Colonic mucosa (tissue), 4 donors: ENCODE results near the gene LUZP2. TPM values are rescaled to one million over a fixed set of nuclear protein-coding genes. Genes with fewer than 3 reads are reported as not detected.

Experiments
- DNase-seq: peaks from one replicate; pipeline ENCODE4 v3.0.0-alpha.2; 2020
- H3K27ac ChIP-seq: fragments of 200-600 bp; one replicate; pipeline ENCODE4 v1.8.0; 2021
- H3K27me3 ChIP-seq: fragments of 200-600 bp; one replicate; pipeline ENCODE4 v1.8.0; 2021
- H3K36me3 ChIP-seq: fragments of 200-600 bp; one replicate; pipeline ENCODE4 v1.8.0; 2021
- H3K4me1 ChIP-seq: fragments of 200-600 bp; one replicate; pipeline ENCODE4 v1.8.0; 2021; ENCODE audit warnings: mild to moderate bottlenecking
- H3K4me3 ChIP-seq: fragments of 200-600 bp; one replicate; pipeline ENCODE4 v1.8.0; 2021
- H3K9ac ChIP-seq, 2 donors: one replicate each; pipeline ENCODE4 v1.7.0; 2013; ENCODE audit warnings: control low read depth in 2 of 2, low read depth in 2 of 2, low read length in 2 of 2
- H3K9me3 ChIP-seq: fragments of 200-600 bp; one replicate; pipeline ENCODE4 v1.8.0; 2021
- CTCF ChIP-seq: fragments of 200-600 bp; IDR thresholded peaks from one replicate; pipeline ENCODE4 v1.8.0; 2022; ENCODE audit warnings: antibody characterized with exemption, mild to moderate bottlenecking
- intact Hi-C: fragments of 100-400 bp; cut with DNase I; formaldehyde crosslinking; loops from one replicate; pipeline ENCODE4 v1.14.1; 2022
- total RNA-seq, 2 donors: library from RNA; stranded (reverse); fragmentation: NEBNext Ultra II Directional in 1 of 2; extraction: Animal tissue kit (Norgen Biotek cat#: 25700) in 1 of 2; gene quantifications; one replicate each; pipeline ENCODE4 v1.2.1, GENCODE V29; 2021
- donor health status: healthy.
- donor health status: DM: no; HTN: no; CAD: no.
- donor health status: DM: no; HTN: no; CAD: no.

The LUZP2 gene
- total RNA-seq, 2 donors from 2014 or later: 0.57 to 1.3 TPM

- Histone ChIP-seq H3K4me1 (no peaks in the 10 kb centered on the region), H3K36me3 (no peaks in the 10 kb centered on the region), H3K27ac (no peak overlapping the region), H3K9ac (no peak overlapping the region), H3K27me3 (no peaks in the 10 kb centered on the region), H3K4me3 (no peak overlapping the region), H3K9me3 (no peaks in the 10 kb centered on the region)
- TF ChIP-seq CTCF: no peak
- no peak for DNase-seq
- intact Hi-C loops: no loop called here
Measured at GRCh38 chr11:24708616-24709015, 211.8 kb downstream of the LUZP2 start.

- intact Hi-C loops: no loop called here
- no peak for TF ChIP-seq CTCF
- DNase-seq: no peak
- no peaks in the 10 kb centered on the region for H3K9me3 ChIP-seq
- no peaks in the 10 kb centered on the region for H3K4me1 ChIP-seq
- no peaks in the 10 kb centered on the region for H3K36me3 ChIP-seq
- no peaks in the 10 kb centered on the region for H3K27me3 ChIP-seq
- H3K9ac ChIP-seq: no peak overlapping the region
- H3K27ac ChIP-seq: no peak overlapping the region
- H3K4me3 ChIP-seq: no peak overlapping the region
Measured at GRCh38 chr11:24709928-24710565, 213.2 kb downstream of the LUZP2 start.

- DNase-seq: no peak
- H3K9me3 ChIP-seq: no peaks in the 10 kb centered on the region
- intact Hi-C loops: no loop called here
Measured at GRCh38 chr11:24714601-24715000, 217.7 kb downstream of the LUZP2 start.

GRCh38 chr11:24716403-24716802, 219.6 kb downstream of the LUZP2 start:
- intact Hi-C loops: no loop called here
- Histone ChIP-seq H3K9me3 (no peaks in the 10 kb centered on the region), H3K27me3 (no peaks in the 10 kb centered on the region), H3K9ac (no peak overlapping the region), H3K27ac (no peak overlapping the region), H3K4me3 (no peak overlapping the region), H3K4me1 (no peaks in the 10 kb centered on the region), H3K36me3 (no peaks in the 10 kb centered on the region)
- no peak for TF ChIP-seq CTCF
- DNase-seq: no peak

More at GRCh38 chr11:24714601-24715000, 217.7 kb downstream of the LUZP2 start:
- Histone ChIP-seq H3K27ac (no peak overlapping the region), H3K4me3 (no peak overlapping the region), H3K27me3 (no peaks in the 10 kb centered on the region), H3K36me3 (no peaks in the 10 kb centered on the region), H3K9ac (no peak overlapping the region), H3K4me1 (no peaks in the 10 kb centered on the region)
- no peak for TF ChIP-seq CTCF

- no peak for DNase-seq
- intact Hi-C loops: no loop called here
- Histone ChIP-seq H3K27ac (no peak overlapping the region), H3K4me1 (no peaks in the 10 kb centered on the region), H3K27me3 (no peaks in the 10 kb centered on the region), H3K9ac (no peak overlapping the region), H3K36me3 (no peaks in the 10 kb centered on the region), H3K4me3 (no peak overlapping the region), H3K9me3 (no peaks in the 10 kb centered on the region)
- no peak for TF ChIP-seq CTCF
Measured at GRCh38 chr11:24723231-24723630, 226.4 kb downstream of the LUZP2 start.
